Measurements from ENCODE around the gene PPP1R26. TPM values are rescaled to one million over a fixed set of nuclear protein-coding genes. Genes with fewer than 3 reads are reported as not detected.
"Not testable (repeated sequence)": the region's sequence is repeated elsewhere in the genome, so short reads cannot be mapped to it uniquely, and the experiment has no call there.

The PPP1R26 gene
- total and polyA plus RNA-seq, 2 experiments from 2014 or later: 10.7 to 49.8 TPM

DNA sequence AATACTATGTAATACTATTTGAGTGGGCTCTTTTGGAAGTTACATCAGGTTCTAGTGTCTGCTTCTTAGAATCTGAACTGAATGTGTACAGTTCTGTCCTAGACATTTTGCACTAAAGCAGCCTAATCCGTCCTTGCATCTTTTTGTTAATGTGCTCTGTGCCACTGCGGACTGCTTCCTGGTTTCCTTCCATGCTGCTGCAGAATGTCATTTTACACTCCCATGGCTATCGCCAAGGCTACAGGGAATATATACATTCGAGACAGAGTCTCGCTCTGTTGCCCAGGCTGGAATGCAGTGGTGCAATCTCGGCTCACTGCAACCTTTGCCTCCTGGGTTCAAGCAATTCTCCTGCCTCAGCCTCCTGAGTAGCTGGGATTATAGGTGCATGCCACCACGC lies 27.7 kb upstream of the PPP1R26 start:
- H3K4me1 Mint-ChIP-seq; H3K27me3 Mint-ChIP-seq (ENCODE audit: insufficient read depth, low read depth, poor library complexity); H3K79me2 ChIP-seq (replicated peaks; ENCODE audit: insufficient read depth); DNase-seq (ENCODE audit: low spot score); H3F3A ChIP-seq (replicated peaks; ENCODE audit: low read depth); H3K27me3 ChIP-seq (ENCODE audit: insufficient read depth); H3K36me3 Mint-ChIP-seq (ENCODE audit: low read depth); H3K36me3 ChIP-seq (ENCODE audit: insufficient read depth); H3K4me3 ChIP-seq; H4K20me1 ChIP-seq (replicated peaks; ENCODE audit: insufficient read depth); H3K27ac ChIP-seq (ENCODE audit: low read depth); H2AFZ ChIP-seq; H3K4me3 Mint-ChIP-seq; H3K27ac Mint-ChIP-seq; H3K4me1 ChIP-seq (ENCODE audit: insufficient read depth); H3K9me2 ChIP-seq (ENCODE audit: insufficient read depth); ATAC-seq; H3K4me2 ChIP-seq: not testable (repeated sequence)
- H3K9me3 Mint-ChIP-seq: peaks cover 13% of the 10 kb centered on the region; the same call in 2 of the 3 replicates

DNA sequence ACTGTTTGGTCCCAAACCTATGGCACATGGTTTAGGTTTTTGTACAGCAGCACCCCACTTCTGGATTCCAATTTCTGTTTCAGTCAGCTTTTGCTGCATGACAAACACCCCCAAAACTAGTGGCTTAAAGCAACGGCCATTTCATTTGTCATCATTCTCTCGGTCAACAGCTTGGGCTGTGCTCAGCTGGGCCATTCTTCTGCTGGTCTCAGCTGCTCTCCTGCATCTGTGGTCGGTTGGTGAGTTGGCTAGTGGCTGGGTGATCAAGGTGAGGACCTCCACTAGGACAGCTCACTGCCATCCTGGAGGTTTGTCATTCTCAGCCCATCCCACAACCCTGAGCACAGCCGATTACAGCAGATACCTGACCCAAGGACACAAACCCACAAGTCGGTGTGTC lies 24.8 kb upstream of the PPP1R26 start:
- no peaks in the 10 kb centered on the region for H3K4me1 ChIP-seq (ENCODE audit: insufficient read depth)
- peaks cover 9% of the 10 kb centered on the region for H3K27me3 Mint-ChIP-seq (ENCODE audit: insufficient read depth, low read depth, poor library complexity)
- ATAC-seq: no peak

DNA sequence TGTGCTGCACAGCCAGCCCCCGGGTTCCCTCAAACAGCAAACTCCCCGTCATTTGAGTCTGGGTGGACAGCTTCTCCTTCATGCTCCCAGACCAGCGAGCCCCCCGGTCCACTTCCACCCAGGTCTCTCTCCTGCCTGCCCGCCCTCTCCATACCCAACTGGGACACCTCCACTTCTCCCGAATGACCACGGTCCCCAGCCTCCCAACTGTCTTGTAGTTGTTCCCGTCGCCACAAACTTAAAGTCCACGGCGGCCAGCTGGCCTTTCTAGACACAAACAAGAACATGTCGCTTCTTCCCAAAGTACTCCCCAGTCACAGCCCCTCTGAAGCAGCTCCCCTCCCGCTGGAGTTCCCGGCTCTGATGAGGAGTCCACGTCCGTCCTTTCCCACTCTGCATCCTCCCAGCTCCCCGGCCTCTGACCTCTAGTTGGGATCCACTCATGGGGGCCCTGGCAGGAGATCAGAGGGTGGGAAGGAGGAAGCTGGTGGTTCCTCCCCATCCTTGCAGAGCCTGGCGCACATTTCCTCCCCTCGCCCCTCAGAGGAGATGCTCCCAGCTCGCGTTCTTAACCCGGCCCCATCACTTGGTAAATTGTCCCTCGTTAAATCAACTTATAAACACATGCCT lies 24.1 kb upstream of the PPP1R26 start:
- H3K9me2 ChIP-seq (ENCODE audit: insufficient read depth): no peaks in the 10 kb centered on the region
- no peak overlapping the region for H2AFZ ChIP-seq
- no peaks in the 10 kb centered on the region for H3K36me3 ChIP-seq (ENCODE audit: insufficient read depth)
- H4K20me1 ChIP-seq (replicated peaks; ENCODE audit: insufficient read depth): no peaks in the 10 kb centered on the region
- H3K4me3 ChIP-seq: no peak overlapping the region
- no peaks in the 10 kb centered on the region for H3F3A ChIP-seq (replicated peaks; ENCODE audit: low read depth)
- TF ChIP-seq, protein P1, sequence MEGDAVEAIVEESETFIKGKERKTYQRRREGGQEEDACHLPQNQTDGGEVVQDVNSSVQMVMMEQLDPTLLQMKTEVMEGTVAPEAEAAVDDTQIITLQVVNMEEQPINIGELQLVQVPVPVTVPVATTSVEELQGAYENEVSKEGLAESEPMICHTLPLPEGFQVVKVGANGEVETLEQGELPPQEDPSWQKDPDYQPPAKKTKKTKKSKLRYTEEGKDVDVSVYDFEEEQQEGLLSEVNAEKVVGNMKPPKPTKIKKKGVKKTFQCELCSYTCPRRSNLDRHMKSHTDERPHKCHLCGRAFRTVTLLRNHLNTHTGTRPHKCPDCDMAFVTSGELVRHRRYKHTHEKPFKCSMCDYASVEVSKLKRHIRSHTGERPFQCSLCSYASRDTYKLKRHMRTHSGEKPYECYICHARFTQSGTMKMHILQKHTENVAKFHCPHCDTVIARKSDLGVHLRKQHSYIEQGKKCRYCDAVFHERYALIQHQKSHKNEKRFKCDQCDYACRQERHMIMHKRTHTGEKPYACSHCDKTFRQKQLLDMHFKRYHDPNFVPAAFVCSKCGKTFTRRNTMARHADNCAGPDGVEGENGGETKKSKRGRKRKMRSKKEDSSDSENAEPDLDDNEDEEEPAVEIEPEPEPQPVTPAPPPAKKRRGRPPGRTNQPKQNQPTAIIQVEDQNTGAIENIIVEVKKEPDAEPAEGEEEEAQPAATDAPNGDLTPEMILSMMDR (conservative IDR thresholded peaks at IDR 0.05; ENCODE audit: low read depth in 2 of 2): no peak
- TF ChIP-seq STAT1 (IDR thresholded peaks at IDR 0.05; ENCODE audit: unreplicated experiment) (no peak), NANOG (IDR thresholded peaks at IDR 0.05; ENCODE audit: borderline replicate concordance) (no peak), JUNB (IDR thresholded peaks at IDR 0.05; ENCODE audit: unreplicated experiment) (no peak), ZNF114 (CRISPR knock-in tag; IDR thresholded peaks at IDR 0.05) (no peak)
- TF ChIP-seq, protein P2, sequence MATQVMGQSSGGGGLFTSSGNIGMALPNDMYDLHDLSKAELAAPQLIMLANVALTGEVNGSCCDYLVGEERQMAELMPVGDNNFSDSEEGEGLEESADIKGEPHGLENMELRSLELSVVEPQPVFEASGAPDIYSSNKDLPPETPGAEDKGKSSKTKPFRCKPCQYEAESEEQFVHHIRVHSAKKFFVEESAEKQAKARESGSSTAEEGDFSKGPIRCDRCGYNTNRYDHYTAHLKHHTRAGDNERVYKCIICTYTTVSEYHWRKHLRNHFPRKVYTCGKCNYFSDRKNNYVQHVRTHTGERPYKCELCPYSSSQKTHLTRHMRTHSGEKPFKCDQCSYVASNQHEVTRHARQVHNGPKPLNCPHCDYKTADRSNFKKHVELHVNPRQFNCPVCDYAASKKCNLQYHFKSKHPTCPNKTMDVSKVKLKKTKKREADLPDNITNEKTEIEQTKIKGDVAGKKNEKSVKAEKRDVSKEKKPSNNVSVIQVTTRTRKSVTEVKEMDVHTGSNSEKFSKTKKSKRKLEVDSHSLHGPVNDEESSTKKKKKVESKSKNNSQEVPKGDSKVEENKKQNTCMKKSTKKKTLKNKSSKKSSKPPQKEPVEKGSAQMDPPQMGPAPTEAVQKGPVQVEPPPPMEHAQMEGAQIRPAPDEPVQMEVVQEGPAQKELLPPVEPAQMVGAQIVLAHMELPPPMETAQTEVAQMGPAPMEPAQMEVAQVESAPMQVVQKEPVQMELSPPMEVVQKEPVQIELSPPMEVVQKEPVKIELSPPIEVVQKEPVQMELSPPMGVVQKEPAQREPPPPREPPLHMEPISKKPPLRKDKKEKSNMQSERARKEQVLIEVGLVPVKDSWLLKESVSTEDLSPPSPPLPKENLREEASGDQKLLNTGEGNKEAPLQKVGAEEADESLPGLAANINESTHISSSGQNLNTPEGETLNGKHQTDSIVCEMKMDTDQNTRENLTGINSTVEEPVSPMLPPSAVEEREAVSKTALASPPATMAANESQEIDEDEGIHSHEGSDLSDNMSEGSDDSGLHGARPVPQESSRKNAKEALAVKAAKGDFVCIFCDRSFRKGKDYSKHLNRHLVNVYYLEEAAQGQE (IDR thresholded peaks at IDR 0.05; ENCODE audit: unreplicated experiment): no peak
- H3K4me1 ChIP-seq (ENCODE audit: insufficient read depth): no peaks in the 10 kb centered on the region
- no peak overlapping the region for H3K4me2 ChIP-seq
- no peak overlapping the region for H3K4me3 Mint-ChIP-seq
- H3K4me1 Mint-ChIP-seq: no peaks in the 10 kb centered on the region; the same call in 2 of the 3 replicates
- H3K36me3 Mint-ChIP-seq (ENCODE audit: low read depth): peaks cover 6% of the 10 kb centered on the region; the same call in 2 of the 3 replicates
- no peaks in the 10 kb centered on the region for H3K27me3 ChIP-seq (ENCODE audit: insufficient read depth)
- H3K27me3 Mint-ChIP-seq (ENCODE audit: insufficient read depth, low read depth, poor library complexity): peaks cover 9% of the 10 kb centered on the region
- DNase-seq (ENCODE audit: low spot score): no peak
- ATAC-seq: no peak
- no peak overlapping the region for H3K27ac ChIP-seq (ENCODE audit: low read depth)
- no peaks in the 10 kb centered on the region for H3K79me2 ChIP-seq (replicated peaks; ENCODE audit: insufficient read depth)
- no peak overlapping the region for H3K27ac Mint-ChIP-seq
- peaks cover 13% of the 10 kb centered on the region; the same call in 2 of the 3 replicates for H3K9me3 Mint-ChIP-seq

More for the DNA sequence above, 24.8 kb upstream of the PPP1R26 start:
- Histone ChIP-seq H2AFZ (no peak overlapping the region), H3K4me3 (no peak overlapping the region), H3K36me3 (ENCODE audit: insufficient read depth) (no peaks in the 10 kb centered on the region), H3K9me2 (ENCODE audit: insufficient read depth) (no peaks in the 10 kb centered on the region), H3K4me2 (no peak overlapping the region), H3F3A (replicated peaks; ENCODE audit: low read depth) (no peaks in the 10 kb centered on the region), H3K27me3 (ENCODE audit: insufficient read depth) (no peaks in the 10 kb centered on the region), H4K20me1 (replicated peaks; ENCODE audit: insufficient read depth) (no peaks in the 10 kb centered on the region), H3K27ac (ENCODE audit: low read depth) (no peak overlapping the region), H3K79me2 (replicated peaks; ENCODE audit: insufficient read depth) (no peaks in the 10 kb centered on the region)
- no peak overlapping the region for H3K4me3 Mint-ChIP-seq
- TF ChIP-seq ZNF331 (CRISPR knock-in tag; IDR thresholded peaks at IDR 0.05; ENCODE audit: low read depth): peak; percentile 56; the same call in 1 of the 2 replicates
- TF ChIP-seq, protein P1 (conservative IDR thresholded peaks at IDR 0.05; ENCODE audit: low read depth in 2 of 2): no peak
- no peaks in the 10 kb centered on the region; the same call in 2 of the 3 replicates for H3K4me1 Mint-ChIP-seq
- peaks cover 6% of the 10 kb centered on the region; the same call in 2 of the 3 replicates for H3K36me3 Mint-ChIP-seq (ENCODE audit: low read depth)
- no peak for DNase-seq (ENCODE audit: low spot score)
- H3K9me3 Mint-ChIP-seq: peaks cover 13% of the 10 kb centered on the region; the same call in 2 of the 3 replicates
- H3K27ac Mint-ChIP-seq: no peak overlapping the region

Measured in GM23338 (cell line).